Spleen (tissue), 3 donors: ENCODE measurements around the gene PPP2R2B.

ENCODE experiments used
- POLR2A ChIP-seq, 3 donors: fragments of 450-650 bp; IDR thresholded peaks; one replicate each; pipeline ENCODE4 v1.5.1; 2017; ENCODE audit warnings: antibody characterized with exemption in 3 of 3, mild to moderate bottlenecking in 1 of 3
- POLR2AphosphoS5 ChIP-seq, 3 donors: sonication (generic); formaldehyde crosslinking; IDR thresholded peaks; one replicate each; pipeline ENCODE4 v1.5.1; 2017; ENCODE audit warnings: antibody characterized with exemption in 3 of 3

GRCh38 chr5:146697211-146697610 lies 181.3 kb downstream of the PPP2R2B start:
- TF ChIP-seq POLR2A (IDR thresholded peaks at IDR 0.05): no peak
- no peak for TF ChIP-seq POLR2AphosphoS5 (IDR thresholded peaks at IDR 0.05)
